HepG2 (cell line): ENCODE measurements around the gene SEMA4F. TPM values are rescaled to one million over a fixed set of nuclear protein-coding genes. Genes with fewer than 3 reads are reported as not detected.
A peak's percentile ranks its signal among the peaks of the same experiment; 100 is the strongest.

ENCODE experiments used
- ATAC-seq: fragments of 200-7000 bp; cut with Tn5 transposase; 3 replicates; pipeline ENCODE4 v1.9.1; 2020; ENCODE audit warnings: mild to moderate bottlenecking, moderate library complexity
- BruUV-seq: library from RNA; stranded (reverse); fragments of 400-500 nt; replicated peaks from 2 replicates; lab custom pipeline; 2021; lab: Mats Ljungman, UMichigan
- CTCF ChIA-PET: fragments of 300-600 bp; formaldehyde crosslinking; extraction: SDS; loops from one replicate; lab custom pipeline; 2021; ENCODE audit warnings: low total read pairs, inconsistent platforms, low intra/inter-chr PET ratio; lab: Yijun Ruan, JAX
- POLR2A ChIA-PET: fragments of 350-600 bp; sonication (Branson Sonifier 250); formaldehyde crosslinking; loops from one replicate; lab custom pipeline; 2020; ENCODE audit warnings: antibody characterized with exemption, inconsistent platforms; lab: Yijun Ruan, JAX
- DNase-seq: peaks from one replicate; pipeline ENCODE4 v3.0.0-alpha.2; 2015; ENCODE audit warnings: low spot score
- FAIRE-seq: peaks from 3 replicates; lab custom pipeline; 2011; peaks lifted over from hg19 to GRCh38; lab: Jason Lieb, UNC
- H2AFZ ChIP-seq: one replicate; pipeline ENCODE4 v1.6.1; 2011; ENCODE audit warnings: low read length, inconsistent platforms
- H3K27ac ChIP-seq: fragments of 300-600 bp; 3 replicates; pipeline ENCODE4 v1.8.0; 2011; ENCODE audit warnings: mixed run types, mild to moderate bottlenecking, mixed read lengths, low read length, inconsistent platforms; ENCODE audit not compliant: insufficient read depth; ENCODE audit errors: extremely low read length
- H3K27me3 ChIP-seq, 2 experiments: fragments of 200-600 bp in 1 of 2; 2 replicates in 1 of 2; 3 replicates in 1 of 2; pipeline versions ENCODE4 v1.6.0 to v1.8.0; 2011; ENCODE audit warnings: low read length in 2 of 2, mild to moderate bottlenecking in 2 of 2, moderate library complexity in 2 of 2, inconsistent platforms in 1 of 2; ENCODE audit not compliant: insufficient read depth in 2 of 2, control insufficient read depth in 1 of 2
- H3K36me3 ChIP-seq, 2 experiments: fragments of 200-600 bp in 1 of 2; replicated peaks in 1 of 2; 2 replicates in 1 of 2; 3 replicates in 1 of 2; pipeline versions ENCODE4 v1.5.1 to v1.8.0; 2011; ENCODE audit warnings: low read length in 2 of 2, inconsistent platforms in 1 of 2; ENCODE audit not compliant: insufficient read depth in 2 of 2, control insufficient read depth in 1 of 2
- H3K4me1 ChIP-seq: 2 replicates; pipeline ENCODE4 v1.5.1; 2012; ENCODE audit warnings: low read length, inconsistent platforms; ENCODE audit not compliant: insufficient read depth
- H3K4me2 ChIP-seq: 2 replicates; pipeline ENCODE4 v1.6.0; 2011; ENCODE audit warnings: low read depth, low read length, inconsistent platforms
- H3K4me3 ChIP-seq, 3 experiments: fragments of 200-600 bp in 1 of 3; sonication (generic), shearing (Covaris generic) in 1 of 3; replicated peaks in 1 of 3; 2 replicates each; pipeline ENCODE4 v1.5.1; 2011 to 2016; ENCODE audit warnings: low read length in 3 of 3, inconsistent platforms in 2 of 3, low read depth in 2 of 3, mild to moderate bottlenecking in 2 of 3, control low read depth in 1 of 3, mixed read lengths in 1 of 3; ENCODE audit not compliant: insufficient read depth in 1 of 3
- H3K79me2 ChIP-seq: one replicate; pipeline ENCODE4 v1.6.1; 2011; ENCODE audit warnings: low read length, inconsistent platforms; ENCODE audit not compliant: insufficient read depth
- H3K9ac ChIP-seq: 2 replicates; pipeline ENCODE4 v1.6.0; 2011; ENCODE audit warnings: mild to moderate bottlenecking, low read depth, low read length, inconsistent platforms; ENCODE audit not compliant: insufficient read depth
- H3K9me3 ChIP-seq: 2 replicates; pipeline ENCODE4 v1.5.1; 2012; ENCODE audit warnings: mild to moderate bottlenecking, low read length
- H4K20me1 ChIP-seq: 2 replicates; pipeline ENCODE4 v1.6.0; 2011; ENCODE audit warnings: inconsistent platforms, mild to moderate bottlenecking, low read length, moderate library complexity; ENCODE audit not compliant: insufficient read depth
- AGO1 ChIP-seq: fragments of 200-400 bp; formaldehyde crosslinking; IDR thresholded peaks from 2 replicates; pipeline ENCODE4 v1.6.1; 2017; ENCODE audit warnings: mild to moderate bottlenecking, low read depth, low read length, moderate library complexity; ENCODE audit not compliant: poor library complexity, severe bottlenecking
- AKAP8 ChIP-seq: sonication (generic); formaldehyde crosslinking; IDR thresholded peaks from 2 replicates; pipeline ENCODE4 v1.5.1; 2020; ENCODE audit warnings: mild to moderate bottlenecking, missing genetic modification reagents
- HMG20B ChIP-seq: conservative IDR thresholded peaks from 2 replicates; pipeline ENCODE4 v1.6.1; 2016; ENCODE audit warnings: missing genetic modification reagents, missing compliant biosample characterization
- IRX3 ChIP-seq: sonication (generic); formaldehyde crosslinking; IDR thresholded peaks from 2 replicates; pipeline ENCODE4 v1.8.1; 2023; ENCODE audit warnings: mild to moderate bottlenecking, low read depth, missing genetic modification reagents, borderline replicate concordance
- KDM6A ChIP-seq: IDR thresholded peaks from 2 replicates; pipeline ENCODE4 v1.6.1; 2016; ENCODE audit warnings: low read depth
- MTA1 ChIP-seq: sonication (generic); formaldehyde crosslinking; IDR thresholded peaks from 2 replicates; pipeline ENCODE4 v1.4.0; 2020; ENCODE audit warnings: missing genetic modification reagents, mild to moderate bottlenecking, borderline replicate concordance
- STAG1 ChIP-seq: sonication (generic); formaldehyde crosslinking; IDR thresholded peaks from 2 replicates; pipeline ENCODE4 v1.4.0; 2020; ENCODE audit warnings: missing genetic modification reagents
- ZMAT3 ChIP-seq: sonication (generic); formaldehyde crosslinking; conservative IDR thresholded peaks from 2 replicates; pipeline ENCODE4 v1.7.0; 2021; ENCODE audit warnings: missing genetic modification reagents
- WGBS: methylation state at CpG from one replicate; pipeline ENCODE4 v1.1.6; 2017; ENCODE audit warnings: low lambda C conversion rate; 5-methylcytosine and 5-hydroxymethylcytosine counted together
- in situ Hi-C: cut with HindIII; loops from 2 replicates; pipeline ENCODE4 v1.10.0; 2017; ENCODE audit warnings: low pct_unique_long_range_greater_than_20kb; ENCODE audit not compliant: extremely low pct_ligation_motif_present
- intact Hi-C: fragments of 100-400 bp; cut with micrococcal nuclease; formaldehyde crosslinking; loops from one replicate; pipeline ENCODE4 v1.10.0; 2022; ENCODE audit not compliant: unreplicated experiment
- polyA plus RNA-seq, 8 experiments: library from polyadenylated mRNA; depleted of rRNA in 3 of 8; stranded (reverse) in 7 of 8; unstranded in 1 of 8; fragments of >200 nt; fragmentation: Illumina TruSeq in 4 of 8; extraction: Trizol in 4 of 8; gene quantifications; 2 replicates each; pipeline versions ENCODE4 v1.2.1 to v1.2.3, GENCODE V29; 2011 to 2016; ENCODE audit warnings: low read depth in 4 of 8, missing spikeins in 1 of 8, mixed read lengths in 1 of 8; ENCODE audit not compliant: insufficient read depth in 1 of 8
- total RNA-seq, 5 experiments: library from RNA; depleted of rRNA; stranded (reverse); fragments of >200 nt; fragmentation: Illumina TruSeq; extraction: Trizol; gene quantifications; 2 replicates each; pipeline ENCODE4 v1.2.3, GENCODE V29; 2016; ENCODE audit warnings: low read depth in 1 of 5
- TF ChIP-seq, protein P1 (sequence below): sonication (generic); IDR thresholded peaks from 2 replicates; pipeline ENCODE4 v1.6.1; 2016; ENCODE audit warnings: low read depth, borderline replicate concordance
- TF ChIP-seq, protein P2 (sequence below): fragments of 450-650 bp; IDR thresholded peaks from 2 replicates; pipeline ENCODE4 v1.6.1; 2016
- TF ChIP-seq, protein P3 (sequence below): sonication (generic); formaldehyde crosslinking; IDR thresholded peaks from 2 replicates; pipeline ENCODE4 v1.5.0; 2020; ENCODE audit warnings: missing genetic modification reagents

Gene SEMA4F
- total and polyA plus RNA-seq, 2 of the 13 experiments (the other 11 are each of a cell fraction or from before 2014, with no cell fraction given) = 7.1 to 10.3 TPM

DNA sequence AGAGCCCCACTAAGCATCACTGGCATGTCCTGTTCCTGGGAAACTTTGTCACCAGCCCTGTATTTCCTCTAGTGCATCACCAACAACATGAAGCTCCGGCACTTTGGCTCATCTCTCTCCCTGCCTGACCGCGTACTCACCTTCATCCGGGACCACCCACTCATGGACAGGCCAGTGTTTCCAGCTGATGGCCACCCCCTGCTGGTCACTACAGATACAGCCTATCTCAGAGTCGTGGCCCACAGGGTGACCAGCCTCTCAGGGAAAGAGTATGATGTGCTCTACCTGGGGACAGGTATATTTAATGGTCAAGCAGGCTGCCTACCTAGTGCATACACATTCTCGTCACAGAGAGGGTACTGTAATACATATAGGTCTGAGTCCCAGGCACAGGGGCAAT lies 21.0 kb downstream of the SEMA4F start (continued):
- TF ChIP-seq, protein P1, sequence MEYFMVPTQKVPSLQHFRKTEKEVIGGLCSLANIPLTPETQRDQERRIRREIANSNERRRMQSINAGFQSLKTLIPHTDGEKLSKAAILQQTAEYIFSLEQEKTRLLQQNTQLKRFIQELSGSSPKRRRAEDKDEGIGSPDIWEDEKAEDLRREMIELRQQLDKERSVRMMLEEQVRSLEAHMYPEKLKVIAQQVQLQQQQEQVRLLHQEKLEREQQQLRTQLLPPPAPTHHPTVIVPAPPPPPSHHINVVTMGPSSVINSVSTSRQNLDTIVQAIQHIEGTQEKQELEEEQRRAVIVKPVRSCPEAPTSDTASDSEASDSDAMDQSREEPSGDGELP = no peak
- TF ChIP-seq AKAP8 (CRISPR knock-in tag) = no peak
- TF ChIP-seq HMG20B (CRISPR knock-in tag) = no peak
- TF ChIP-seq KDM6A (CRISPR knock-in tag) = no peak
- TF ChIP-seq STAG1 = peak; percentile 37
- TF ChIP-seq, all 625 proteins: peak for 2

DNA sequence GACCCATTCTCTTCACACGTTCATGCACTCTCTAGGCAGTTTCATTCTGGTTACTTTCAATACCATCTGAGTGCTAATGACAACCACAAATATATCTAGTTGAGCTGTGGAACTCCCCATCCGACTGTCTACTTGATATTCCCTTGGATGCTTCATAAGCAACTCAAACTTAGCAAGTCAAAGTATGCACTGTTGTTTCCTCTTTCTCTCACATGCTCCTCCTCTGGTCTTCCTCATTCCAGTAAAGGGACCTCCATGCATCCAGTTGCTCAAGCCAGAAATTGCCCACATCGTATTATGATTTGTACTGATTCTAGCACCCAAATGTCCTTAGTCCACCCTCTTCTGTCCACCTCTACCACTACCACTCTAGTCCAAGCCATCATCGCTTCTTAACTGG lies 22.3 kb downstream of the SEMA4F start:
- Histone ChIP-seq H3K27me3 (no peaks in the 10 kb centered on the region), H3K79me2 (no peaks in the 10 kb centered on the region), H3K4me1 (no peaks in the 10 kb centered on the region), H4K20me1 (no peaks in the 10 kb centered on the region), H3K36me3 (peaks cover 2 to 4% of the 10 kb centered on the region in 2 experiments; a peak in 3 of 5 replicates), H3K9me3 (no peaks in the 10 kb centered on the region), H3K4me3 (no peak overlapping the region), H3K9ac (no peak overlapping the region), H3K27ac (no peak overlapping the region), H3K4me2 (no peak overlapping the region), H2AFZ (no peak overlapping the region)
- intact Hi-C loops = no loop called here
- ChIA-PET POLR2A (no interaction called here), CTCF (no interaction called here)
- FAIRE-seq (no peak), DNase-seq (no peak), ATAC-seq (no peak)
- 88% methylated on average over 4 of the region's 4 CpGs for WGBS
- no TSS peak for BruUV-seq
- no peak for TF ChIP-seq AGO1
- no peak for TF ChIP-seq MTA1
- no peak for TF ChIP-seq IRX3 (CRISPR knock-in tag)
- TF ChIP-seq, protein P2, sequence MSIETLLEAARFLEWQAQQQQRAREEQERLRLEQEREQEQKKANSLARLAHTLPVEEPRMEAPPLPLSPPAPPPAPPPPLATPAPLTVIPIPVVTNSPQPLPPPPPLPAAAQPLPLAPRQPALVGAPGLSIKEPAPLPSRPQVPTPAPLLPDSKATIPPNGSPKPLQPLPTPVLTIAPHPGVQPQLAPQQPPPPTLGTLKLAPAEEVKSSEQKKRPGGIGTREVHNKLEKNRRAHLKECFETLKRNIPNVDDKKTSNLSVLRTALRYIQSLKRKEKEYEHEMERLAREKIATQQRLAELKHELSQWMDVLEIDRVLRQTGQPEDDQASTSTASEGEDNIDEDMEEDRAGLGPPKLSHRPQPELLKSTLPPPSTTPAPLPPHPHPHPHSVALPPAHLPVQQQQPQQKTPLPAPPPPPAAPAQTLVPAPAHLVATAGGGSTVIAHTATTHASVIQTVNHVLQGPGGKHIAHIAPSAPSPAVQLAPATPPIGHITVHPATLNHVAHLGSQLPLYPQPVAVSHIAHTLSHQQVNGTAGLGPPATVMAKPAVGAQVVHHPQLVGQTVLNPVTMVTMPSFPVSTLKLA = no peak
- TF ChIP-seq, protein P3, sequence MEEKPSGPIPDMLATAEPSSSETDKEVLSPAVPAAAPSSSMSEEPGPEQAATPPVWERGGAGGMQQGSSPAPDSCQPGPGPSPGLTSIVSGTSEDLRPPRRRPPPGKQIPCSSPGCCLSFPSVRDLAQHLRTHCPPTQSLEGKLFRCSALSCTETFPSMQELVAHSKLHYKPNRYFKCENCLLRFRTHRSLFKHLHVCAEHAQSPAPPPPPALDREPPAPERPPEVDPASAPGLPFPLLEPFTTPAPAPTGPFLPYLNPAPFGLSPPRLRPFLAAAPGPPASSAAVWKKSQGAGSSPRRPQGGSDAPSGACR (CRISPR knock-in tag) = no peak
- no peak for TF ChIP-seq ZMAT3 (CRISPR knock-in tag)
- in situ Hi-C loops = no loop called here
